HT-29 (cell line): ENCODE measurements around the gene MEX3D. TPM values are rescaled to one million over a fixed set of nuclear protein-coding genes. Genes with fewer than 3 reads are reported as not detected.

Experiments
- DNase-seq: peaks from one replicate; pipeline ENCODE4 v3.0.0-alpha.2; 2015; ENCODE audit warnings: low spot score
- total RNA-seq: library from RNA; depleted of rRNA; stranded (reverse); fragments of >200 nt; shearing (Covaris generic); gene quantifications from 2 replicates; pipeline ENCODE4 v1.2.3, GENCODE V29; 2014

MEX3D gene
- total RNA-seq, 1 experiment from 2014 or later = 75.4 TPM

DNA sequence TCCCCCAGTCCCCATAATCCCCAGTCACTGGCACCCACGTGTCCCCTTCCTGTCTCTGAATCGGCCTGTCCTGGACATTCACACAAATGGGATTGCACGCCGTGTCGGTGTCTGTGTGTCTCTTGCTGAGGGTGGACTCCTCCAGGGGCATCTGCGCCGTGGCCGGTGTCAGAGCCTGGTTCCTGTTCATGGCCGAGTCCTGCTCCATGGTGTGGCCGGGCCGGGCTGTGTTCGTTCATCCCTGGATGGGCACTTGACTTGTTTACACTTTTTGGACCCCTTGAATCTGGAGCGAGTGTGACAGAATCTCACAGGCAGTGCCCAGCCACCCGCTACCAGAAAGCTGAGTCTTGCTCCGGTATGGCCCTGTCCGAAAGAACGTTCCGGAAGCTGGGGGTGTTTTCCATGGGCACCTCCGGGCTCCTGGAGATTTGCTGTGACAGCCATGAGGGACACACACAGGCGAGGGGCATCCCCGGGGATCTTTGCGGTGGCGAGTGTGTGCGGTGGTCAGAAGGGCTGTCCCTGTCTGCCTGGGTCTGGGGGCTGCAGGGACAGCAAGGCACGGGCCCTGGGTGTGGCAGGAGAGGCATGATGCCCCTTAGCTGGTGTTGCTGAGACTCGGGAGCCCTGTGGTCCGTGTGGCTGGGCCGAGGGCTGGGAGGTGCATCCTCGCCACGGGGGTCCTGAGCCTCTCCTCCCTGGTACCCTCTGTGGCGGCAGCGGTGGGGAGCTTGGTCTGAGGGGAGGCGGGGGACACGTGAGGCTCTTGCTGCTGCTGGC, 6.4 kb upstream of the MEX3D start:
- DNase-seq = no peak

DNA sequence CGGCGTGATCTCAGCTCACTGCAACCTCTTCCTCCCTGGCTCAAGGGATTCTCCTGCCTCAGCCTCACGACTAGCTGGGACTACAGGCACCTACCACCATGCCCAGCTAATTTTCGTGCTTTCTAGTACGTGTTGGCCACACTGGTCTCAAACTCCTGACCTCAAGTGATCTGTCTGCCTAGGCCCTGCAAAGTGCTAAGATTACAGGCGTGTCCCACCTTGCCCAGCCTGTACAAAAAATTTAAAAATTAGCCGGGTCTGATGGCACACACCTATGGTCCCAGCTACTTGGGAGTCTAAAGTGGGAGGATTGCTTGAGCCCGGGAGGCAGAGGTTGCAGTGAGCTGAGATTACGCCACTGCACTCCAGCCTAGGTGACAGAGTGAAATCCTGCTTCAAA, 4.7 kb upstream of the MEX3D start:
- no peak for DNase-seq

DNA sequence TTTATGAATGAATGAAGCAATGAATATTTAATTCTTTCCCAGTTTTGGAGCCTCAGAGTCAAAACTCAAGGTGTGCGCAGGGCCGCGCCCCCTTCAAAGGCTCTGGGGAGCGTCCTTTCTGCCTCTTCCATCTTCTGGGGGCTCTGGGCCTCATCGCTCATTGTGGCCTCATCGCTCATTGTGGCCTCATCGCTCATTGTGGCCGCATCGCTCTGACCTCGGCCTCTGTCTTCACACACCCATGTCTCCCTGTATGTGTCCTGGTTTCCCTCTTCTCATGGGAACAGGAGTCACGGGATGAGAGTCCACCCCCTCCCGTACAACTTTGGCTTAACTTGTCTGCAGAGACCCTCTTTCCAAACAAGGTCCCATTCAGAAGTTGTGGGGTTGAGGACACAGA, 3.2 kb upstream of the MEX3D start:
- no peak for DNase-seq

DNA sequence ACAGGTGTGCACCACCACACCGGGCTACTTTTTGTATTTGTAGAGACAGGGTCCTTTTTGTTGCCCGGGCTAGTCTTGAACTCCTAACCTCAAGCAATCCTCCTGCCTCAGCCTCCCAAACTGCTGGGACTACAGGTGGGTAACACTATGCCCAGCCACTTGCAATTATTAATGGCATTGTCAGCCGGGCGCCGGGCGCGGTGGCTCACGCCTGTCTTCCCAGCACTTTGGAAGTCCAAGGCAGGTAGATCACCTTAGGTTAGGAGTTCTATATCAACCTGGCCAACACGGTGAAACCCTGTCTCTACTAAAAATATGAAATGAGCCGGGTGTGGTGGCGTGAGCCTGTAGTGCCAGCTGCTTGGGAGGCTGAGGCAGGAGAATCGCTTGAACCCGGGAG, 2.7 kb upstream of the MEX3D start:
- no peak for DNase-seq

DNA sequence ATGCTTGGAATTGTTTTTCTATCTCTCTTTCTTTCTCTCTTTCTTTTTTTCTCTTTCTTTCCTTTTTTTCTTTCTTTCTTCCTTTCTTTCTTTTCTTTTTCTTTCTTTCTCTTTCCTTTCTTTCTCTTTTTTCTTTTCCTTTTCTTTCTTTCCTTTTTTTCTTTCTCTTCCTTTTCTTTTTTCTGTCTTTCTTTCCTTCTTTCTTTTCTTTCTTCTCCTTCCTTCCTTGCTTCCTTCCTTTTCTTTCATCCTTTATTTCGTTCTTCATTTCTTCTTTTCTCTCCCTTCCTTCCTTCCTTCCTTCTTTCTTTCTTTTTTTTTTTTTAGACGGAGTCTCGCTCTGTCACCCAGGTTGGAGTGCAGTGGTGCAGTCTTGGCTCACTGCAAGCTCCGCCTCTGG, 1.9 kb upstream of the MEX3D start:
- no peak for DNase-seq

DNA sequence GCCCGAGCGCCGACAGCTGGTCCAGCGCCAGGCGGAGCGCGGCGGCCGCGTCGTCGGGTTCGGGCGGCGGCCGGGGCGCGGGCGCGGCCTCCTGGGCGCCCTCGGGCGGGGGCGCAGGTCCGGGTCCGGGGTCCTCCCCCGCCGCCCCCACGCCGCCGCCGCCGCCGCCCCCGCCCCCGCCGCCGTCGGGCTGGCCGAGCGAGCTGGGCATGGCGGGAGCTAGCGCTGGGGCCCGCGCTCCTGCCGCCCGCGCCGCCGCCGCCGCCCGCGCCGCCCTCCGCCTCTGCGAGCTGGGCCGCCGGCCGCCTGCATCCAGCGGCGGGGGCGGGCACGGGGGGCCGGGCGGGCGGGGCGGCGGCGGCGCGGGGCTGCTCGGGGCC, 287 bp downstream of the MEX3D start:
- no peak for DNase-seq

DNA sequence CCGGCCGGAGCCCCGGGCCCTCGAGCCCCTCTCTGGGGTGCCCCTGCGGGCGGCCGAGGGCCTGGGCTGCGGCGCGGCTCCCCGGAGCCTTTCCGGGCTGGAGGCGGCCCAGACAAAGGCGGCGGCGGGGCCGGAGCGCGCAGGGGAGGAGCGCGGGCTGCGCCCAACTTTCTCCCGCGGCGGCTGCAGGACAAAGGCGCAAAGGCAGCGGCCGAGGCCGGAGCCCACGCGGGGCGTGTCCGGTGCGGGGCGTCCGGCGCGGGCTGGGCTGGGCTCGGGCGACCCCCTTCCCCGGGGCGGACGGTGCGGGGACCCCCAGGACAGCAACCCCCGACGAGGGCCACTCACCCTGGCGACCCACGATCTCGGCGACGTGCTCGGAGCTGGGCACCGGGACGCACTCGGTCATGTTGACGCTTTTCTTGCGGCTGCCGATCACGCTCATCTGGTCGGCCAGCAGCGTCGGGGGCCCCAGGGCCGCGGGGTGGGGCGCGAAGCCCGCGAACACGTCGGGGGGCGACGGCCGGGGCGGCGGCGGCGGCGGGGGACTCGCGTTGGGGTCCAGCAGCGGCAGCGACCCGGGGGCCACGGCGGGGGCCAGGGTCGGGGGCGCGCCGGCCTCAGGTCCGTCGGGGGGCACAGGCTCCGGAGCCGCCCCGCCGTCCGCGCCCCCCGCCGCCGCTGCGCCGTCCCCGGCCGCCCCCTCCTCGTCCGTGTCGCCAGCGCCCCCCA, 843 bp downstream of the MEX3D start:
- DNase-seq = peak; percentile 15

DNA sequence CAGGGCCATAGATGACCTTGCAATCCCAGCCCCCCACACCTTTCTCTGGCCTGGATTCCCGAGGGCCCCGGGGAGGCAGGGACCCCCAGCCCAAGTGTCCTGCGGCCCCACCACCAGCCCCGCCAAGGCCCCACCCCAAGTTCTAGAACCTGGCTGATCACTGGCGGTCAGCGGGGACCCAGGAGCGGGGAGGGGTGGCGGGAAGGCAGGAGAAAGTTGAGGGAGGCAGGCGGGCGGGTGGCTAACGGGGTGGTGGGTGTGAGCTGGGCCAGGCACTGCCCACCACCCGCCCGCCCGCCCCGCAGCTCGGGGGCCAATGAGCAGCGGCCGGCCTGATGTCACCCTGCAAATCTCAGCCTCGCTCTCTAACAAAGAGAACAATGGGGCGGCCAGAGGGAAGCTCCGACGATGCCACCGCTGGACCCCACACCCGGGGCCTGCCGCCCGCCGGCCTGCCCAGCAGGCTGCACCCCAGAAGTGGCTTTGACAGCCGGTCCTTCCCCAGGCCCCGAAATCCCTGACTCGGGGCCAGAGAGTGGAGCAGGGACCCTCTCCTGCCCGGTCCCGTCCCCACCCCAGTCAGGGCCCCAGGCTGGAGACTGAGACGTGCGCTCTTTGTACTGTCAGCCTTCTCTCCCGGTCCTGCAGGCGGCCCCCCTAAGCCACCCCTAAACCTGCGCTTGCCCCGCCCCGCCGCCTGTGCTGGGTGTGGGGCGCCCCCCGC, 1.6 kb downstream of the MEX3D start:
- peak; percentile 54 for DNase-seq

DNA sequence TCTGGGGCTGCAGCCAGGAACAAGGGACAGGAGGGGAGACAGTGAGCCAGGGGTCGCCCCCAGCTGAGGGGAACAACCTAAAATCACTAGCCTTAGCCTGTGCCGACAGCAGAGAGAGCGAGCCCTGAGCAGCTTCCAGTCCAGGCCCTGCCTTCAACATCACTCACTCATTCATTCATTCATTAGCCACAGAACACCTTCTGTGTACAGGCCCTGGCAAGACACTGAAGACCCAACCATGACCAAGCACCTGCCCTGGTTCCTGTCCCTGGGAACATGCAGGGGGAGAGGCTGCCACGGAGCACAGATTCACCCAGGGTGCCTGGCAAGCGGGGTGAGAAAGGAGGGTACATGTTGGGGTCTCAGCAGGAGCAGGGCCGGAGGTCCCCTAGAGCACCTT, 4.9 kb downstream of the MEX3D start:
- no peak for DNase-seq

DNA sequence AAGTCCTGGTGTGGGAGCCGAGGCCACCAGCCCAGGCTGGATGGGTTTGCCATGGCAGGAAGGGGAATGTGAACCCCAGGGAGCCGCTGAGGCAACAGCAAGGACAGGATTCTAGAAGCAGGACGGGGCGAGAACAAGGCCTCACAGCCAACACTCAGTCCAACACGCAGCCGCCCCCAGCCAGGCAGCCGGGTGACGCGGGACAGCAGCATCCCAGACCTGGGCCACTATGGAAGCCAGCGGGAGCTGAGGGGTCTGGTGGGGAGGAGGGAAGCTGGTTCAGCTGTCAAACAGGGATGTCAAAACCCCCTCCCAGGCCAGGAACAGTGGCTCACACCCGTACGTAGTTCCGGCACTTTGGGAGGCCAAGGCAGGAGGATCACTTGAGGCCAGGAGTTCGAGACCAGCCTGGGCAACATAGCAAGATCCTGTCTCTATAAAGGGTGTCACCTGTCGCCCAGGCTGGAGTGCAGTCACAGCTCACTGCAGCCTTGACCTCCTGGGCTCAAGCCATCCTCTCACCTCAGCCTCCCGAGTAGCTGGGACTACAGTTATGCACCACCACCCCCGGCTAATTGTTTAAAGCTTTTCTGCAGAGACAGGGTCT, 6.8 kb downstream of the MEX3D start:
- no peak for DNase-seq

DNA sequence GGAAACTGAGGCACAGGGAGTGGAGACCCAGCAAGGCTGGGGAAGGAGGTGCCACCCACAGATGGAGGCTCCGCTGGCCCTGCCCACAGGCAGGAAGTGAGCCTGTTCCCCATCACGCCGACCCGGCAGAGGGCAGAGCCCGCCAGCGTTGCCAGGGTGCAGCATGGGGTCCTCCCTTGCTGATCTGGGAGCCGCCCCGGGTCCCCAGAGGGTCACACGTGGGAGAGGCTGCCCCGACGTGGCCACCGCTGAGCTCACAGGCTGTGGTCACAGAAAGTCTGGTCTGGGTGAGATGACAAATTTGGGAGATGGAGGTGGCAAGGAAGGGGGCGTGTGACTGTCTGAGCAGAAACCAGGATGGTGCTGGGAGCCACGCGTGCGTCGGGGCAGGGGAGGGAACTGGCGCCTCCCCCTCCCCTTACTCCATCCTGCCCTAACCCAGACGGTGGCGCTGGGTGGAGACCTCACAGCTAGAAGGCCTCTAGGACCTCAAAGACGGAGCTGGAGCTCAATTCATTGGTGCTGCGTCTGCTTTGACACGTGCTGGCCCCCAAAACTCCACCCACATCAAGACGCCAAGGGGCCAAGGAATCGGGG, 7.7 kb downstream of the MEX3D start:
- no peak for DNase-seq

DNA sequence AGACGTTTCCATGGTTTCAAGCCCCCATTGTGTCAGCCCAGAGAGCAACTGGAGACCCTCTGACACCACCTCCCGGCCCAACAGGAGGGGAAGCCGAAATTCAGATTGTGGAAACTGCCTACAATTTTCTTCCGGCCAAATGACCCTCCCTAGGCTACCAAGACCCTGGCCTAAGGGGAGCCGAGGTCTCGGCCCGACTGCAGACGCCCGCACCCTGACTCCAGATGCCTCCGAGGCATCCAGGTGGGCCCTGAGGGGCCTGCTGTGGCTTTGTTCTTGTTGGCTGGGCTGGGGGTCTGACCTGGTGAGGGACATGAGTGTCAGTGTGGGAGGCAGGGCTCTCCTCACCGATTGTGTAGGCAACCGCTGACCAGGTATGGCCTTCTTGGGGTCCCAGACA, 9.6 kb downstream of the MEX3D start:
- DNase-seq = no peak

DNA sequence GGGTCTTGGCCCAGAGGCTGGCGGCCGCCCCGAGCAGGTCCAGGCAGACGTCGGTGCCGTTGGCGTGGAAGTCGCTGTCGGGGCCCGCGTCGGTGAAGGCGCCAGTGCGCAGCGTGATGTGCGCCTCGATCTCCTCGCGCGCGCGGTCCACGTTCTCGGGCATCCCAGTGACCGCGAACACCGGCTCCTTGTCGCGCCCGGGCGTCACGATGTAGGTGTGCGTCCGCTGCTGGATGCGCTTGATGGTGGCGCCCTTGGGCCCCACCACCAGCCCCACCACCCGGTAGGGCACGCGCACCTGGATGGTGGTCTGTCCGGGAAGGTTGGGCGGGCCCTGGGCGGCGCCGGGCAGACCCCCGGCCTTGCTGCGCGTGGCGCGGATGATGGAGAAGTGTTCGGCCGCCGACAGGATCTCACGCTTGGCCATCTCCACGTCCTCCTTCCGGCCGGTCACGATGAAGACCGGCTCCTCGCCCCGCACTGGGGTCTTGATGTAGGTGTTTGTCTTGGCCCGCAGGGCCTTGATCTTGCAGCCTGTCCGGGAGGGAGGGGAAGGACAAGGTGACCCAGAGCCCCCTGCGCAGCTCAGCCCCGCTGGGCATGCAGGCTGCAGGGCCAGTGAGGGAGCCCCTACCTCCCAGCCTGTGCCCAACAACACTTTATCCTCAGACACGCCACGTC, 11.6 kb downstream of the MEX3D start:
- DNase-seq = no peak

DNA sequence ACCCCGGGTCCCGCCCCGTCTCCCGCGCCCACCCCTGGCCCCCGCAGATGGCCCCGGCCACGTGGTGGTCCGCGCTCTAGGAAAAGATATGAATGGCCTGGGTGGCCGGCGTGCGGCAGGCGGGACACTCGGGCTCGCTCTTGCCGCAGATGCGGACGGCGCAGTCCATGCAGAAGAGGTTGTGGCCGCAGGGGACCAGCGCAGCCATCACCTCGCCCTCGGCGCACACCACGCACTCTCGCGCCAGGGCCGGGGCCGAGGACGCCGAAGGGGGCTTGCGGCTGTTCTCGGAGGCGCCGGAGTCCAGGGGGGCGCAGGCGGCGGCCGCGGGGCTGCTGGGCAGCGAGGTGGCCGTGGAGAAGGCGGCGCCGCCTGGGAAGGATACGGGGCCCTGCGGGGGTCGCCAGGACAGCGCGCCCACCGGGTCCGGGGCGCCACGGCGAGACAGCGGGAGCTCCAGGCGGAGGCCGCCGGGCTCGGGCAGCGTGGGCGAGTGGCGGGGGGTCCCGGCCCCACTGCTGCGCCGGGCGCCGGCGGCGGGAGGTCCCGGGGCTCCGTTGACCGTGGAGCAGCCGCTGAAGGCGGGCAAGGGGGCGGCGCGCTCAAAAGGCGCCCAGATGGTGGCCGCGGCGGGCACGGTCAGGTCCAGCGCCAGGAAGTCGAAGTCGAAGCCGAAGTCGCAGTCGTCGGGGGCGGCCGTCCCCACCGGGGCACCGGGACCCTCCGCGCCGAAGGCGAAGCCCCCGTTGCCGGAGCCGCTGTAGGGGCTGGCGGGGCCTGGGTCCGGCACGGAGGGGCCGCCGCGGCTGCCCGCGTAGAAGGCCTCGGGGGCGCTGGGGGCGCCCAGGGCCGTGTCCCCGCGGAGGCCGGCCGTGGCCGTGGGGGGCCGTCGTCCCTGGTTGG, 12.4 kb downstream of the MEX3D start:
- no peak for DNase-seq

DNA sequence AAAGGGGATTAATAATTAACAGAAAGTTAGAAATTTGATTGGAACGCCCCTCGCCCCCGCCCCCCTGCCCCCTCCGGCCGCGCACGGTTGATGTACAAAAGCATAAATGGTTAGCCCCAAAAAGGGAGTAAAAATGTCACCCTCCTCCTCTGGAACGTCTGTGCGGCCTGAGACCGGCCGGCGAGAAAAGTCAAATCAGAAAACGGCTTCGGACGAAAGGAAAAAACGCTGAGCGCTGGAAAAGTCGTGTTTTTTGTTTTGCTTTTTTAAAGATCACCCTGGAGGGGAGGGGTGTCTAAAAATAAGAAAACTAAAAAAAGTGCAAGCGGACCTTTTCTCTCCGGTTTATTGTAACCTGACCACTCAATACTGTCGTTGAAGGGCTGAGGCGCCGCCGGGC, 13.2 kb downstream of the MEX3D start:
- DNase-seq = no peak

DNA sequence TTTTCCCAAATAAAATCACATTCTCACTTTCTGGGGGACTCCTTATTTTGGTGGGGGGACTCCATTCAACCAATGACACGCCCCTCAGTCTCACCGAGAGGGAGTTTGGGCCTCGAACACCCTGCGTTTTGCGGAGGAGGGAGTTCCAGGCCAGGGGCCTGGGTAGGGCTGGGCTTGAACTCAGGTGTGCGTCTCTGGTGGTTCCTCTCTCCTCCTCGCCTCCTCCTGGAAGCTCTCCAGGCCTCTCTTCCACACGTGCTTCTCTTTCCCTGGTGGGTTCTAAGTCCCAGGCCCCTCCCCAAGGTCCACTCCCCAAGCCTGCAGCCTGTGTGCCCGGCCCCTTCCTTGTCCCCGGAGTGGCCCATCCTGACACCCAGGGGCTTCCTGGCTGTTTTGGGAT, 14.7 kb downstream of the MEX3D start:
- no peak for DNase-seq

DNA sequence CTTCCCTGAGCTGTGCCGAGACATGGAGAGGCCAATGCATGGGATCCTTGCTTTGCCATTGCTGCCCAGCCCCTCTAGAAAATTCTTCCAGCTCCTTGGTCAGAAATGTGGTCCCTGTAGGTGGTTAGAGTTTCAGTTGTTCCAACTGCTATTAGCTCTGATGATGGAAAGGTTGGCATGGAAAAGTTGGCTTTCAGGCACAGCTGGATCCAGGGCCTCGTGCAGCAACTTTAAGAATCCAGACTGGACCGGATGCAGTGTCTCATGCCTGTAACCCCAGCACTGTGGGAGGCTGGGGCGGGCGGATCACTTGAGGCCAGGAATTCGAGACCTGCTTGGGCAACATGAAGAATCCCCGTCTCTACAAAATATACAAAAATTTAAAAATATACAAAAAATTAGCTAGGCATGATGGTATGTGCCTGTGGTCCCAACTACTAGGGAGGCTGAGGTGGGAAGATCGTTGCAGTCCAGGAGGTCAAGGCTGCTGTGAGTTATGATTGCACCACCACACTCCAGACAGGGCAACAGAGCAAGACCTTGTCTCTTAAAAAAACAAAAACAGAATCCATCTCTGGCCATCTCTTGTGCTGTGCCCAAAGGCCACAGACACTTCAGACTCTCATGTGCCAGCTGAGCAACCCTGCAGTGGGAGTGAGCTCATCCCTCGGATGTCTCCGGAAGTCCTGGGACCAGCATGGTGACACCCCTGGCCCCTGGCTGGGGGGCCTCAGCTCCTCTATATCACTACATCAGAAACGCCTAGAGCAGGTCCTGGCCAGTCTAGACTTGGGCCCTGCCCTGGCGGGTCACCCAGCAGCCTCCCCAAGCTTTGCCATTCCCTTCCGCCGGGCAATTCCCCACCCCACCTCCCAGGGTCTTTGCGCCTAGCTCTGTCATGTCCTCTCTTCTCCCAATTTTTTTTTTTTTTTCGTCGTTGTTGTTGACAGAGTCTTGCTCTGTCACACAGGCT, 16.8 kb downstream of the MEX3D start:
- no peak for DNase-seq

DNA sequence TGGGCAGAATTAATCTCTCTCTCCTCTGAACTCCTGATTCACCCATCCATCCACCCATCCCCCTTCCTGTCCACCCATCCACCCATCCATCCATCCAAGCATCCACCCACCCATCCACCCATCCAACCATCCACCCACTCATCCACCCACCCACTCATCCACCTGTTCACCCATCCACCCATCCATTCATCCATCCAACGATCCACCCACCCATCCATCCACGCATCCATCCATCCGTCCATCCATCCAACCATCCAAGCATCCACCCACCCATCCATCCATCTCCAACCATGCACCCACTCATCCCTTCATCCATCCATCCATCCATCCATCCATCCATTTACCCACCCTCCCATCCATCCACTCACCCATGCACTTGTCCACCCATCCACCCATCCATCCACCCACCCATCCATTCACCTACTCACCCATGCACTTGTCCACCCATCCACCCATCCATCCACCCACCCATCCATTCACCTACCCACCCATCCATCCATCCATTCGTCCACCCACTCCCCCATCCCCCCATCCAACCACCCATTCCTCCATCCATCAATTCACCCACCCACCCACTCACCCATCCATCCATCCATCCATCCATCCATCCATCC, 18.7 kb downstream of the MEX3D start:
- DNase-seq = no peak
